GM18507 (cell line): ENCODE measurements around the gene CFAP100.

ENCODE experiments used
- DNase-seq: peaks from one replicate; pipeline ENCODE4 v3.0.0; 2011; ENCODE audit warnings: low read depth; ENCODE audit not compliant: insufficient read length; ENCODE audit errors: extremely low spot score
- FAIRE-seq: peaks from 2 replicates; lab custom pipeline; 2011; peaks lifted over from hg19 to GRCh38; lab: Jason Lieb, UNC

The CFAP100 gene

GRCh38 chr3:126394179-126394976, at the start of gene CFAP100:
CFAP100 (plus strand) TSS chr3:126394909; CDS start chr3:126396001, 1,092 bp downstream.
- no peak for DNase-seq
- no peak for FAIRE-seq

- DNase-seq (no peak), FAIRE-seq (no peak)
These were observed 49.5 kb upstream of the CFAP100 start for GRCh38 chr3:126345231-126345630.

DNA sequence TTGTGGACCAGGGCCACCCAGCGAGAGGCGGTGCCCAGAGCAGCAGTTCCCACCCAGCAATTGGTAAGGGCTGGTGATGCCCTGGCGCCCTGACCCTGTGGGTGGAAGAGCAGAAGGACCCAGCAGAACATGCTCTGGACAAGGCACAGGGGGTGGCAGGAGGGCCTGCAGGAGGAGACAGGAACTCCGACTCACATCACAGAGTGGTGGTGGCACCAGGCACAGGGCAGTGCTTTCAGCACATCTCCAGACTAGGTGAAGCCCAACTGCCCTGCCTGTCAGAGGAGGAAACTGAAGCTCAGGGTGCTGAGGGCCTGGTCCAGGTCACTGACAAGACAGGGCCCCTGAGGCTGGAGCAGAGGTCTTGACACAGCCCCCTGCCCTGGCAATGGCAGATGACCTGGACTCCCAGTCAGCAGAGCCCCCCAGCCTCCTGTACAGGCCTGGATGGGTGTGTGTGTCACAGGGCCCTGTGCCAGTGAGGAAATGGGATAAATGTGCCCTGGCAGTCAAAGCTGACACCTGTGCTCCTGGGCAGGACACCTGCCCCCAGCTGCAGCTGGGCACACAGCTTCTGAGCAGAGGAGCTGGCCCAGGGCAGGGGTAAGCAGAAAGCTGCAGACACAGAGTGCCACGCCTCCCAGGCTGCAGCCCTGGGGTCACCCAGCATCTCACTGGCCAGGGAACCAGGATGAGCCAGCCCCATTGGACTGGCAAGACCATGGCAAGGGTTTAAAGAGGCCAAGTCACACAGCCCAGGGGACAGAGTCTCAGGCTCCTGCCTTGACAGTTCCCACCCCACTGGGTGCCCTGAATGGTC, 48.9 kb upstream of the CFAP100 start:
- FAIRE-seq (no peak), DNase-seq (no peak)

DNA sequence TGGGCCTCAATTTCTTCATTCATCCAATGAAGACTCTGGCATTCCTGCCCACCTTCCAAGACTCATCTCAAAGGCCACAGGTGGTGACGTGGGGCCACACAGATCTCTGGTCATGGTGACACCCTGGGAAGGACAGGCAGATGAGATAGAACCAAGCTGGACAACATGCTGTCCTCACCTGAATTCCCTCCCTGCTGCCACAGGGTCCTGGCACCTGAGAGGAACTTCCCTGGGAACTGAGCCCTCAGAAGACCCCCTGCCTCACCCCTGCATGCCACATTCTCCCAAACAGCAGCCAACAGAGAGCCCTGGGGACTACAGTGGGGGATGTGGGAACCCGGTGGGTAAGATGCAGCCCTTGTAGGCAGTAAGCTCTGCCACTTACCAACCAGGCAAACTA, 48.2 kb upstream of the CFAP100 start:
- DNase-seq, result no peak
- no peak for FAIRE-seq

DNA sequence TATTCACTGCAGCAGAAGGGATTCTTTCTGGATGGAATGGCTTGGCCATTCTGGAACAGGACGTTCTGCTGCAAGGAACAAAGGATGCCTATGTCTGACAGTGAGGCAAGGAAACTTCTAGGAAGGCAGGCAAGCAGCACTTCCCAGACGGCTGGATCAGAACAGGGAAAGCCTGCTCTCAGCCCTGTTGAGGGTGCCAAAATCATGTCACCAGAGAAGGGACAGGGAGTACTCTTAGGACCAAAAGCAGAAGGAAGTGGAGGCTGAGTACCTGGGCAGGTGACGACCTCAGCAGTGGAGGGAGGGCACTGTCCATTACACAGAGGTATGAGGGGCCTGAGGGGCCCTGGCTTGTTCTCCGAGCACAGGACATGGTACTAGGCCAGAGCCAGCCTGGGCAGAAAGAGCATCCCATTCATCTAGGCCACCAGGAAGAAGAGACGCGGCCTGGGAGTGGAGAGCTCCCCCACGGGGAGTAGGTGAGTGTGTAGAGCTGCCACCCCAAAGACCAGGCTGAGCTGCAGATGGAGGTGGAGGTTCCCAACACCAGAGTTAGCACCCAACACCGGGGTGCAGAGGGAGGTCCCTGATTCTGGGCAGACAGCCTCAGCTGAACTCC, 47.1 kb upstream of the CFAP100 start:
- FAIRE-seq, result no peak
- no peak for DNase-seq

- FAIRE-seq (no peak), DNase-seq (no peak)
These were observed 46.3 kb upstream of the CFAP100 start for GRCh38 chr3:126348308-126348920.

GRCh38 chr3:126349071-126349470, 45.6 kb upstream of the CFAP100 start:
- FAIRE-seq (no peak), DNase-seq (no peak)

GRCh38 chr3:126349611-126350501, 44.9 kb upstream of the CFAP100 start:
- DNase-seq (no peak), FAIRE-seq (no peak)

- DNase-seq, result no peak
- FAIRE-seq, result no peak
These were observed 44.1 kb upstream of the CFAP100 start for GRCh38 chr3:126350502-126351085.

DNA sequence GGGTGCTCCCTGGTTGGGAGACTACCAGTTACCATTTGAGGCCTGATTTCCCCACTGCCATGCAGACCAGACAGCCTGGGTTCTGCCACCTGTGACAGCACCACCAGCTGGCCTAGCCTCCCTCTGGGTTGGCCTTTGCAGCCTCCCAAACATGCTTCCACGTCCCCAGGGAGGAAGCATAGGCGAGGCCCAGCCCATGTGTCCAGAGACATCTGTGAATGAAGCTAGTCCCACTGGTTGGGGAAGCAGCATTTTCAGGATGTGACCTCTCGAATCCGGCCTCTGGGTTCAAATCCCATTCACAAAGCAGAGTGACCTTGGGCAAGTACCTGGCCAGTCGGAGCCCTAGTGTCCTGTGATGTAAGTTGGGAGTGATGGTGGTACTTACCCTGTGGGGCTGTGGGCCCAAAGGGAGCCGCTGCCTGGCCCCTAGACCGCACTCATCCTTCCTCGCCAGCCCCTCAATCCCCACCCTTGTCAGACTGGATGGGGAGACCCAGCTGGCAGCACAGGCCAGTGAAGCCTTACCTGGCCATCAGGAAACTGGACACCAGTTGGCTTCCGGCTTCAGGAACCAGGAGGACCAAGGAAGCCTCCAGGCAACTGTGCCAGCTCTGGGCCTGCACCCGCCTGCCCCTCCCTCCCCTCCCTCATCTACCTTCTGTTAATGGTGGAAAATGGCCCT, 43.5 kb upstream of the CFAP100 start:
- no peak for FAIRE-seq
- no peak for DNase-seq

GRCh38 chr3:126351771-126352475, 42.8 kb upstream of the CFAP100 start:
- FAIRE-seq, result no peak

GRCh38 chr3:126352476-126353454, 41.9 kb upstream of the CFAP100 start:
- DNase-seq (no peak), FAIRE-seq (no peak)

More at GRCh38 chr3:126351771-126352475, 42.8 kb upstream of the CFAP100 start:
- DNase-seq, result no peak

- DNase-seq, result no peak
- FAIRE-seq, result no peak
These were observed 40.9 kb upstream of the CFAP100 start for GRCh38 chr3:126353694-126354321.

GRCh38 chr3:126354776-126355175, 39.9 kb upstream of the CFAP100 start:
- no peak for DNase-seq

DNA sequence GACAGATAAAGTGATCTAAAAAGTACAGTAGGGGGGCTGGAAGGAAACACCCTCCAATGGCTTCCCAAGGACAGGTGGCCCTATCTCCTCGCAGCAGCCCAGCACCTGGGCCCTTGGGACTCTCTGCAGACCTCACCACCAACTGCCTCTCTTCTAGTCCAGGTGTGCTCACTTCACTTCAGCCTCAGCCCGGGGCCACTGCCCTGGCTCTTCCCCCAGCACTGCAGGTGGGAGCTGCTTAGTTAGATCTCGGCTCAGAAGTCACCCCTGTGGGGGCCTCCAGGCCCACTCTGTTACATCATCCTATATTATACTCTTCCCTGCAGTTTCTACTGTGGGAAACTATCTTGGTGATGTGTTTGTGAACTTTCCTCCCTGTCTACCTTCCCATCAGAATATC, 39.5 kb upstream of the CFAP100 start:
- DNase-seq, result no peak
- FAIRE-seq, result no peak

More at GRCh38 chr3:126354776-126355175, 39.9 kb upstream of the CFAP100 start:
- no peak for FAIRE-seq
